MM.1S (cell line): ENCODE measurements around the gene APAF1.

Experiments used
- EZH2 ChIP-seq: fragments of 300-600 bp; sonication (generic); optimal IDR thresholded peaks from 2 replicates; pipeline ENCODE3; 2017; ENCODE audit warnings: low read depth, mild to moderate bottlenecking, antibody characterized with exemption, low read length, mixed read lengths
- EZH2phosphoT487 ChIP-seq: fragments of 300-600 bp; sonication (generic); IDR thresholded peaks from 2 replicates; pipeline ENCODE4 v1.6.1; 2018; ENCODE audit warnings: antibody characterized with exemption, low read length
- TF ChIP-seq, protein P1 (sequence below): fragments of 300-600 bp; sonication (generic); IDR thresholded peaks from 2 replicates; pipeline ENCODE4 v1.5.1; 2016; ENCODE audit warnings: antibody characterized with exemption, low read length, mixed read lengths

- TF ChIP-seq, protein P1, sequence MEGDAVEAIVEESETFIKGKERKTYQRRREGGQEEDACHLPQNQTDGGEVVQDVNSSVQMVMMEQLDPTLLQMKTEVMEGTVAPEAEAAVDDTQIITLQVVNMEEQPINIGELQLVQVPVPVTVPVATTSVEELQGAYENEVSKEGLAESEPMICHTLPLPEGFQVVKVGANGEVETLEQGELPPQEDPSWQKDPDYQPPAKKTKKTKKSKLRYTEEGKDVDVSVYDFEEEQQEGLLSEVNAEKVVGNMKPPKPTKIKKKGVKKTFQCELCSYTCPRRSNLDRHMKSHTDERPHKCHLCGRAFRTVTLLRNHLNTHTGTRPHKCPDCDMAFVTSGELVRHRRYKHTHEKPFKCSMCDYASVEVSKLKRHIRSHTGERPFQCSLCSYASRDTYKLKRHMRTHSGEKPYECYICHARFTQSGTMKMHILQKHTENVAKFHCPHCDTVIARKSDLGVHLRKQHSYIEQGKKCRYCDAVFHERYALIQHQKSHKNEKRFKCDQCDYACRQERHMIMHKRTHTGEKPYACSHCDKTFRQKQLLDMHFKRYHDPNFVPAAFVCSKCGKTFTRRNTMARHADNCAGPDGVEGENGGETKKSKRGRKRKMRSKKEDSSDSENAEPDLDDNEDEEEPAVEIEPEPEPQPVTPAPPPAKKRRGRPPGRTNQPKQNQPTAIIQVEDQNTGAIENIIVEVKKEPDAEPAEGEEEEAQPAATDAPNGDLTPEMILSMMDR: no peak
- TF ChIP-seq EZH2phosphoT487: no peak
- no peak for TF ChIP-seq EZH2
These were observed 56.1 kb downstream of the APAF1 start for GRCh38 chr12:98701166-98701565.
